HFF-Myc (cell line): ENCODE data around the gene NKX6-2.

ENCODE experiments used
- DNase-seq: peaks from one replicate; pipeline ENCODE4 v3.0.0-alpha.2; 2011; ENCODE audit warnings: low read depth; ENCODE audit errors: extremely low read depth
- H3K4me3 ChIP-seq: replicated peaks from 2 replicates; pipeline ENCODE4 v1.5.1; 2011; ENCODE audit warnings: low read depth, mild to moderate bottlenecking, control low read depth, low read length
- TF ChIP-seq, protein P1 (sequence below): IDR thresholded peaks from 2 replicates; pipeline ENCODE4 v1.5.1; 2012; ENCODE audit warnings: mild to moderate bottlenecking, low read depth, low read length, control low read depth; ENCODE audit errors: missing control alignments

The NKX6-2 gene

DNA sequence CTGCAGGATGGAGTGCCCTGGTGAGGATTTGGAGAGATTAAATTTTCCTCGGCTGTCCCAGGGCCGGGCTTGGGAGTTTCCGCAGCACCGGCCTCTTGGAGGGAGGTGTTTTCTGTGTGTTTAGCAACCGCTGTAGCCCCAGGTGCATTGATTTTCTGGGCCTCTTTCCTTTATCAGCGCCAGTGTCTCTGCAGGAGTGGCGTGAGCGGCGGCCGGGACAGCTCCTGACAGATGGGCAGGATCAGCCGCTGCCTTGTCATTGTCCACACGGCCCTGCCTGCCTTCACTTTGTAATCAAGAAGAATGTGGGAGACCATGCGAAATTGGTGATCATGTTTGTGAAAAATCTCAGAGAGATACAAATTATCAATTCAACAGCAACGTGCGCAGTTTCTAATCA, 32.4 kb downstream of the NKX6-2 start:
- no peak for DNase-seq
- TF ChIP-seq, protein P1, sequence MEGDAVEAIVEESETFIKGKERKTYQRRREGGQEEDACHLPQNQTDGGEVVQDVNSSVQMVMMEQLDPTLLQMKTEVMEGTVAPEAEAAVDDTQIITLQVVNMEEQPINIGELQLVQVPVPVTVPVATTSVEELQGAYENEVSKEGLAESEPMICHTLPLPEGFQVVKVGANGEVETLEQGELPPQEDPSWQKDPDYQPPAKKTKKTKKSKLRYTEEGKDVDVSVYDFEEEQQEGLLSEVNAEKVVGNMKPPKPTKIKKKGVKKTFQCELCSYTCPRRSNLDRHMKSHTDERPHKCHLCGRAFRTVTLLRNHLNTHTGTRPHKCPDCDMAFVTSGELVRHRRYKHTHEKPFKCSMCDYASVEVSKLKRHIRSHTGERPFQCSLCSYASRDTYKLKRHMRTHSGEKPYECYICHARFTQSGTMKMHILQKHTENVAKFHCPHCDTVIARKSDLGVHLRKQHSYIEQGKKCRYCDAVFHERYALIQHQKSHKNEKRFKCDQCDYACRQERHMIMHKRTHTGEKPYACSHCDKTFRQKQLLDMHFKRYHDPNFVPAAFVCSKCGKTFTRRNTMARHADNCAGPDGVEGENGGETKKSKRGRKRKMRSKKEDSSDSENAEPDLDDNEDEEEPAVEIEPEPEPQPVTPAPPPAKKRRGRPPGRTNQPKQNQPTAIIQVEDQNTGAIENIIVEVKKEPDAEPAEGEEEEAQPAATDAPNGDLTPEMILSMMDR = no peak
- H3K4me3 ChIP-seq = no peak overlapping the region

DNA sequence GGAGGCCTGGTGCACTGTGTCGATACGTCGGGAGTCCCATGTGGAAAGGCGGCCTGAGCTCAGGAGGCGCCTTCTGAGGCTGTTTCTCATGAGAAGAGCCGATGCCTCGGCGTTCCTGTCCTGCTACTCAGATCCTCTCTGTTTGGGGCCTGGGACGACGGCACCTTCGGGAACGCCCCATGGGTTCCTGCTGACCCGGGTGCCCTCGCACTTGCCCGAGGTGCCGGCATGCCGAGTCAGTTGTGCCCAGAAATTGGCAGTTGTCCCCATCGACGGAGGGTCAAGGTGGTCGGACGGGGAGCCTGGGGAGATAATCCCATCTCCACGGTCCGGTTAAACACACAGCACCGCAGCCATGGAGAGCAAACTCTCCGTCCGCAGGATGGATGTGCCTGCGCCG, 33.0 kb downstream of the NKX6-2 start:
- no peak for DNase-seq
- H3K4me3 ChIP-seq = no peak overlapping the region
- TF ChIP-seq, protein P1 = no peak

DNA sequence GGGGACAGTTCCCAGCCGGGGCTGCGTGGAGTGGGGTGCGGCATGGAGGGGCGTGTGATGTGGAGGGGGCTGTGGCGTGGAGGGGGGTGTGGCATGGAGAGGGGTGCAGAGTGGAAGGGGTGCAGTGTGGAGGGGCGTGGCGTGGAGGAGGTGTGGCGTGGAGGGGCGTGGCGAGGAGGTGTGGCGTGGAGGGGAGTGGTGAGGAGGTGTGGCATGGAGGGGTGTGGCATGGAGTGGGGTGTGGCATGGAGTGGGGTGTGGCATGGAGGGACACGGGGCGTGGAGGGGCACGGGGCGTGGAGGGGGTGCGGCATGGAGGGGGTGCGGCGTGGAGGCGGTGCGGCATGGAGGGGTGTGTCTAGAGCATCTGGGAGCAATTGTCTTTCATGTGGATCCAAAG, 33.6 kb downstream of the NKX6-2 start:
- DNase-seq = no peak
- TF ChIP-seq, protein P1 = no peak
- H3K4me3 ChIP-seq = no peak overlapping the region

DNA sequence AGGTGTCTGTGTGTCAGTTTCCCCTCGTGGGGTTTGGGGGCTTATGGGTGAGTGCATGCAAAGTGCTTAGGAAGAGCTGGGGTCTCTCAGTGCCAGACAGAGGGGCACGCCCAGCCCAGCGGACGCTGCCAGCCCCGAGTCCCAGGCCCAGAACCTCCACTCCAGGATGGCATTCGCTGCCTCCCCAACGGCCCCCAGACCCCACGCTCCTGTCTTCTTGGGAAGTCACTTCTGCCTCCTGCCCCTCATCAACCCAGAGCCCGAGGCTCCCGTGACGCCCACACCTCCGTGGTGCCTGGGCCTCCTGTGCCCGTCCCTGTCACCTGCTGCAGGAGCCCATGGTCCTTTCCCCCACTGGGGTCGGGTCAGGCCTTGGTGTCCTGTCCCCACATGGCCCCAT, 35.0 kb downstream of the NKX6-2 start:
- no peak overlapping the region for H3K4me3 ChIP-seq
- DNase-seq = no peak
- TF ChIP-seq, protein P1 = no peak

DNA sequence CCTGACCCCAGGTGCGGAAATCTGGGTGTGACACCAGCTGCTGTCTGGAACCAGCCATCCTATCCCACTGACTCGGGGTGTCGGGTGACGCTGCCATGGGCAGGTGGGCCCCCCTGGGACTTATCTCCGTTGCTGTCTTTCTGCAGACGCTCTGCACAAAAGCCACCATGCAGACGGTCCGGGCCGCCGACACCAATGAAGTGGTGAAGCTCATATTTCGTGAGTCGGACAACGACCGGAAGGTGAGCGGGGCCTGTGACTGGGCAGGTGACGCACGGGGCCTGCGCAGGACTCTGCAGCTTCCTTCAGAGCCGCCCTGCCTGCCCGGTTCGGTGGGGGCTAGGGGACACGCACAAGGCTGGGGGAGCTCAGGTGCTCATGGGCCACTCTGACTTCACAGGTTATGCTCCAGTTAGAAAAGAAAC, 36.6 kb downstream of the NKX6-2 start:
- TF ChIP-seq, protein P1 = no peak
- no peak overlapping the region for H3K4me3 ChIP-seq
- no peak for DNase-seq

DNA sequence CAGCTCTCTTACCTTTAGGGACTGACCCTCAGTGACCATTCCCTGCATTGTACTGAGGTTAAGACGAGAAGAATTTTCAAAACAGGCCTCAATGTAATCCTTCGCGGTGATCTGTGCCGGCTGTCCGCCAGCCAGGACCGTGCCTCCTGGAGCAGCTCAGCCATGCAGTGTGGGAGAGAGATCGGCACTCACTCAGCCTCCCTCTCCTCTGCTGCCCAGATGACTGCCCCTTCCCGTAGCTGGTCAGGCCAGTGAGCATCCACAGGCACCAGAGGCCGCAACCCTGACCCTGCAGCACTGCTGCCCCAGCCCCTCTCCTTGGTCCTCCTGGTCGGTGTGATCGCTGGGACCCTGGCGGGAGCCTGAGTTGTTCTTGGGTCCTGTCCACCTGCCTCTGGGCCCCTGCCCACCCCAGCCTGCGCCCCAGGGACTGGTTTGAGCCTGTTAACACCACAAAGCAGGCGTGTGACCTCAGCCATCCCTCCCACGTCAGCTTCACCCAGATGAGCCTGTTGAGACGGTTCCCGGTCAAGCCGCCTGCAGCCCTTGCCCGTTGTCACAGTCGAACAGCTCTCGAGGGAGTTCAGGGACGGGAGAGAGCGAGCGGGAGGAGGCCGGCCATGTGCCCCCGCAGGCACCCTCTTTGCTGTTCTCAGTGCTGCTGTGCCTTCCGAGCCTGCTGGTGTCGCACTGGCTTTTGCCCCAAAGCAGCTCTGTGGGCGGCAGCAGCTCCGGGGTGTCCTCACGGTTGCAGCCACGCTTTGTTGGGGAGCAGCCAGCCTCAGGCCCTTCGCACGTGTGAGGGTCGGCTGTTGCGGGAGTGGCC, 37.2 kb downstream of the NKX6-2 start:
- no peak overlapping the region for H3K4me3 ChIP-seq
- TF ChIP-seq, protein P1 = no peak
- DNase-seq = no peak
